T-helper 2 cell treated with Interferon-gamma antibody and Interleukin-4, amounts not matched to agents 5 μg/mL and 100 μg/mL, for 36 hours (primary cell): ENCODE results near the gene HTR3A.
"Not testable (repeated sequence)": the region's sequence is repeated elsewhere in the genome, so short reads cannot be mapped to it uniquely, and the experiment has no call there.

Experiments used
- DNase-seq: peaks from one replicate; pipeline ENCODE4 v3.0.0; 2021; ENCODE audit warnings: low spot score
- H3K27ac Mint-ChIP-seq: one replicate; pipeline ENCODE4 v1.8.0; 2021; ENCODE audit warnings: mild to moderate bottlenecking, mixed read lengths
- H3K27me3 Mint-ChIP-seq: one replicate; pipeline ENCODE4 v1.8.0; 2021; ENCODE audit warnings: low read depth, mixed read lengths
- H3K36me3 Mint-ChIP-seq: one replicate; pipeline ENCODE4 v1.8.0; 2021; ENCODE audit warnings: low read depth, mixed read lengths
- H3K4me1 Mint-ChIP-seq: one replicate; pipeline ENCODE4 v1.8.0; 2021; ENCODE audit warnings: low read depth, mixed read lengths
- H3K4me3 Mint-ChIP-seq: one replicate; pipeline ENCODE4 v1.8.0; 2022; ENCODE audit warnings: mild to moderate bottlenecking, moderate library complexity, mixed read lengths
- H3K9me3 Mint-ChIP-seq: one replicate; pipeline ENCODE4 v1.8.0; 2021; ENCODE audit warnings: mixed read lengths

The HTR3A gene

GRCh38 chr11:113974741-113975470 is at the start of gene HTR3A:
Gene HTR3A, plus strand, starts transcription at chr11:113975108. Its CDS starts 218 bp downstream, at chr11:113975326.
- Mint-ChIP-seq H3K4me1 (peaks cover 3% of the 10 kb centered on the region), H3K9me3 (no peaks in the 10 kb centered on the region), H3K4me3 (no peak within 1 kb of the TSS), H3K27me3 (peaks cover 4% of the 10 kb centered on the region), H3K27ac (no peak within 1 kb of the TSS), H3K36me3 (no peaks in the 10 kb centered on the region)
- no peak for DNase-seq

- no peaks in the 10 kb centered on the region for H3K9me3 Mint-ChIP-seq
- no peaks in the 10 kb centered on the region for H3K36me3 Mint-ChIP-seq
- no peaks in the 10 kb centered on the region for H3K4me1 Mint-ChIP-seq
- H3K27ac Mint-ChIP-seq: no peak overlapping the region
- peaks cover 2% of the 10 kb centered on the region for H3K27me3 Mint-ChIP-seq
- no peak overlapping the region for H3K4me3 Mint-ChIP-seq
- no peak for DNase-seq
Observed at GRCh38 chr11:113926273-113927197, 48.4 kb upstream of the HTR3A start.

- H3K4me1 Mint-ChIP-seq: no peaks in the 10 kb centered on the region
Observed at GRCh38 chr11:113928311-113928710, 46.6 kb upstream of the HTR3A start.

GRCh38 chr11:113932788-113933187 is 42.1 kb upstream of the HTR3A start:
- Mint-ChIP-seq H3K27ac (no peak overlapping the region), H3K9me3 (no peaks in the 10 kb centered on the region), H3K4me3 (no peak overlapping the region), H3K27me3 (no peaks in the 10 kb centered on the region), H3K36me3 (no peaks in the 10 kb centered on the region), H3K4me1 (no peaks in the 10 kb centered on the region)
- no peak for DNase-seq

More at GRCh38 chr11:113928311-113928710, 46.6 kb upstream of the HTR3A start:
- H3K27ac Mint-ChIP-seq: no peak overlapping the region
- H3K36me3 Mint-ChIP-seq: no peaks in the 10 kb centered on the region
- no peaks in the 10 kb centered on the region for H3K9me3 Mint-ChIP-seq
- DNase-seq: no peak
- H3K4me3 Mint-ChIP-seq: no peak overlapping the region
- H3K27me3 Mint-ChIP-seq: peaks cover 2% of the 10 kb centered on the region

- H3K4me1 Mint-ChIP-seq, H3K9me3 Mint-ChIP-seq, H3K36me3 Mint-ChIP-seq, H3K27me3 Mint-ChIP-seq, H3K4me3 Mint-ChIP-seq, H3K27ac Mint-ChIP-seq, DNase-seq: not testable (repeated sequence)
Observed at GRCh38 chr11:113934193-113934592, 40.7 kb upstream of the HTR3A start.

GRCh38 chr11:113934761-113935160 is 40.1 kb upstream of the HTR3A start:
- H3K27me3 Mint-ChIP-seq: no peaks in the 10 kb centered on the region
- H3K27ac Mint-ChIP-seq: no peak overlapping the region
- no peak for DNase-seq
- no peak overlapping the region for H3K4me3 Mint-ChIP-seq
- no peaks in the 10 kb centered on the region for H3K36me3 Mint-ChIP-seq
- no peaks in the 10 kb centered on the region for H3K4me1 Mint-ChIP-seq
- H3K9me3 Mint-ChIP-seq: no peaks in the 10 kb centered on the region

GRCh38 chr11:113935858-113936257 is 39.0 kb upstream of the HTR3A start:
- no peak for DNase-seq
- no peak overlapping the region for H3K27ac Mint-ChIP-seq
- no peaks in the 10 kb centered on the region for H3K9me3 Mint-ChIP-seq
- no peaks in the 10 kb centered on the region for H3K4me1 Mint-ChIP-seq
- no peak overlapping the region for H3K4me3 Mint-ChIP-seq
- H3K27me3 Mint-ChIP-seq: peaks cover 2% of the 10 kb centered on the region
- H3K36me3 Mint-ChIP-seq: no peaks in the 10 kb centered on the region

GRCh38 chr11:113937918-113938317 is 37.0 kb upstream of the HTR3A start:
- H3K27me3 Mint-ChIP-seq: peaks cover 3% of the 10 kb centered on the region
- H3K4me3 Mint-ChIP-seq: no peak overlapping the region
- H3K9me3 Mint-ChIP-seq: no peaks in the 10 kb centered on the region
- no peak for DNase-seq
- no peak overlapping the region for H3K27ac Mint-ChIP-seq
- H3K4me1 Mint-ChIP-seq: no peaks in the 10 kb centered on the region
- H3K36me3 Mint-ChIP-seq: no peaks in the 10 kb centered on the region

GRCh38 chr11:113942256-113942655 is 32.7 kb upstream of the HTR3A start:
- no peak overlapping the region for H3K27ac Mint-ChIP-seq
- H3K36me3 Mint-ChIP-seq: no peaks in the 10 kb centered on the region
- no peaks in the 10 kb centered on the region for H3K9me3 Mint-ChIP-seq
- no peak for DNase-seq
- no peak overlapping the region for H3K4me3 Mint-ChIP-seq
- no peaks in the 10 kb centered on the region for H3K4me1 Mint-ChIP-seq
- peaks cover 5% of the 10 kb centered on the region for H3K27me3 Mint-ChIP-seq

- H3K36me3 Mint-ChIP-seq, H3K4me3 Mint-ChIP-seq, H3K9me3 Mint-ChIP-seq, H3K27me3 Mint-ChIP-seq, H3K4me1 Mint-ChIP-seq, DNase-seq, H3K27ac Mint-ChIP-seq: not testable (repeated sequence)
Observed at GRCh38 chr11:113946162-113946561, 28.7 kb upstream of the HTR3A start.

- Mint-ChIP-seq H3K9me3 (no peaks in the 10 kb centered on the region), H3K4me3 (no peak overlapping the region), H3K27ac (no peak overlapping the region), H3K4me1 (no peaks in the 10 kb centered on the region), H3K36me3 (no peaks in the 10 kb centered on the region), H3K27me3 (peaks cover 9% of the 10 kb centered on the region)
- no peak for DNase-seq
Observed at GRCh38 chr11:113947994-113948393, 26.9 kb upstream of the HTR3A start.

GRCh38 chr11:113949891-113950290 is 25.0 kb upstream of the HTR3A start:
- H3K4me1 Mint-ChIP-seq: no peaks in the 10 kb centered on the region
- peaks cover 9% of the 10 kb centered on the region for H3K27me3 Mint-ChIP-seq
- H3K36me3 Mint-ChIP-seq: no peaks in the 10 kb centered on the region
- no peak for DNase-seq
- no peaks in the 10 kb centered on the region for H3K9me3 Mint-ChIP-seq
- no peak overlapping the region for H3K27ac Mint-ChIP-seq
- H3K4me3 Mint-ChIP-seq: no peak overlapping the region

GRCh38 chr11:113951537-113951936 is 23.4 kb upstream of the HTR3A start:
- H3K4me3 Mint-ChIP-seq: no peak overlapping the region
- H3K36me3 Mint-ChIP-seq: no peaks in the 10 kb centered on the region
- H3K27me3 Mint-ChIP-seq: peaks cover 9% of the 10 kb centered on the region
- H3K4me1 Mint-ChIP-seq: no peaks in the 10 kb centered on the region
- H3K9me3 Mint-ChIP-seq: no peaks in the 10 kb centered on the region
- no peak for DNase-seq
- H3K27ac Mint-ChIP-seq: no peak overlapping the region

- Mint-ChIP-seq H3K27me3 (peaks cover 7% of the 10 kb centered on the region), H3K4me1 (no peaks in the 10 kb centered on the region), H3K4me3 (no peak overlapping the region), H3K27ac (no peak overlapping the region), H3K9me3 (no peaks in the 10 kb centered on the region), H3K36me3 (no peaks in the 10 kb centered on the region)
- no peak for DNase-seq
Observed at GRCh38 chr11:113952070-113952469, 22.8 kb upstream of the HTR3A start.
